GM12873 (cell line): ENCODE measurements around the gene GLT1D1.

ENCODE experiments used
- TF ChIP-seq, protein P1 (sequence below): IDR thresholded peaks from 2 replicates; pipeline ENCODE4 v1.5.1; 2012; ENCODE audit warnings: low read depth, mild to moderate bottlenecking, moderate library complexity, low read length, control low read depth; ENCODE audit not compliant: insufficient read depth; ENCODE audit errors: missing control alignments

The GLT1D1 gene

DNA sequence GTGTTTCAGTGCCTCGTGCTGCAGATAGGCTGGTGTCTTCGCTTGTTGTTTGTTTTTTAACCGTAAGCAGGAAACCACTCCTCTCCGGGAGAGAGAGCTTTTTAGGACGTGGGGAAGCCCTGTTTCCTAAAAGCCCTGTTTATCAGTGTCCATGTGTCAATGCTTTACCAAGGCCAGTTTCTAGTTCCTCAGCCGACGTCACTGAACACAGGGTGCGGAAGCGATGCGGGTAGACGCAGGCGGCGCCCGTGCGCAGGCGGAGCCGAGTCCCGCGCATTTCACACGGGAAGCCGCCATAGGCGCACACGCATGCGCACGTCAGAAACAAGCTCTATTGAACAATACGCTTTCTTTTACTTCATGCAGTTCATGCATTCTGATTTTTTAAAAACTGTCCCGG is 79.8 kb downstream of the GLT1D1 start:
- TF ChIP-seq, protein P1, sequence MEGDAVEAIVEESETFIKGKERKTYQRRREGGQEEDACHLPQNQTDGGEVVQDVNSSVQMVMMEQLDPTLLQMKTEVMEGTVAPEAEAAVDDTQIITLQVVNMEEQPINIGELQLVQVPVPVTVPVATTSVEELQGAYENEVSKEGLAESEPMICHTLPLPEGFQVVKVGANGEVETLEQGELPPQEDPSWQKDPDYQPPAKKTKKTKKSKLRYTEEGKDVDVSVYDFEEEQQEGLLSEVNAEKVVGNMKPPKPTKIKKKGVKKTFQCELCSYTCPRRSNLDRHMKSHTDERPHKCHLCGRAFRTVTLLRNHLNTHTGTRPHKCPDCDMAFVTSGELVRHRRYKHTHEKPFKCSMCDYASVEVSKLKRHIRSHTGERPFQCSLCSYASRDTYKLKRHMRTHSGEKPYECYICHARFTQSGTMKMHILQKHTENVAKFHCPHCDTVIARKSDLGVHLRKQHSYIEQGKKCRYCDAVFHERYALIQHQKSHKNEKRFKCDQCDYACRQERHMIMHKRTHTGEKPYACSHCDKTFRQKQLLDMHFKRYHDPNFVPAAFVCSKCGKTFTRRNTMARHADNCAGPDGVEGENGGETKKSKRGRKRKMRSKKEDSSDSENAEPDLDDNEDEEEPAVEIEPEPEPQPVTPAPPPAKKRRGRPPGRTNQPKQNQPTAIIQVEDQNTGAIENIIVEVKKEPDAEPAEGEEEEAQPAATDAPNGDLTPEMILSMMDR = no peak

DNA sequence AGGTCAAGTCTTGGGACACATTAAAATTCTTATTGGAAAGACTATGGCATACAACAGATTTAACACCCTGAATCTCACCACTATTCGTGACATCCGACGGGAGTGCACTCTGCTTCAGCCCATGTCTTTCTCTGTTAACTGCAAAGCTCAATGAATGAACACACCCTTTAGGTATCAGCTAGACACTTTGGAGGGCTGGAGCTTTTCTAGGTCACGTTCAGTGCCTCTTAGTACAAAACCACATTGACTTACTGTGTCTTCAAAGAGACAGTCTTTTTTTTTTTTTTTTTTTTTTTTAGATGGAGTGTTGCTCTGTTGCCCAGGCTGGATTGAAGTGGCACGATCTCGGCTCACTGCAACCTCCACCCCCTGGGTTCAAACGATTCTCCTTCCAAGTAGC is 80.6 kb downstream of the GLT1D1 start:
- TF ChIP-seq, protein P1 = no peak

DNA sequence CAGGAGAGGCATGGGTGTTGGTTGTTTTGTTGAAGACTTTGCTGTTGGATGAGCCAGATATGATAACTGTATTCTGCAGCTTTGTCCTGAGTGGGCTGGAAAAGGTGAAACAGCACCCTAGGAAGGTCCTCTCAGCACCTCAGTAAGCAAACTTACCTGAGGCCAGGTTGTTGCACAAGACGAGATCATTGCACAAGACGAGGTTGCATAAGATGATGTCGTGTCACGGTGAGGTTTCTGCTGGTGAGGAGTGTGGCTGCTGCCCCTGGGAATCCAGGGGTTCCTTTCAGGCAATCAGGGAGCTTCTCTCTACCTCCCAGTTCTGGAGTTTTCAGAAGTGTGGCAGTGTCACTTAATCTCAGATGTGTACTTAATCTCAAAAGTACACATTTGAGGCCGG is 85.6 kb downstream of the GLT1D1 start:
- TF ChIP-seq, protein P1 = no peak

DNA sequence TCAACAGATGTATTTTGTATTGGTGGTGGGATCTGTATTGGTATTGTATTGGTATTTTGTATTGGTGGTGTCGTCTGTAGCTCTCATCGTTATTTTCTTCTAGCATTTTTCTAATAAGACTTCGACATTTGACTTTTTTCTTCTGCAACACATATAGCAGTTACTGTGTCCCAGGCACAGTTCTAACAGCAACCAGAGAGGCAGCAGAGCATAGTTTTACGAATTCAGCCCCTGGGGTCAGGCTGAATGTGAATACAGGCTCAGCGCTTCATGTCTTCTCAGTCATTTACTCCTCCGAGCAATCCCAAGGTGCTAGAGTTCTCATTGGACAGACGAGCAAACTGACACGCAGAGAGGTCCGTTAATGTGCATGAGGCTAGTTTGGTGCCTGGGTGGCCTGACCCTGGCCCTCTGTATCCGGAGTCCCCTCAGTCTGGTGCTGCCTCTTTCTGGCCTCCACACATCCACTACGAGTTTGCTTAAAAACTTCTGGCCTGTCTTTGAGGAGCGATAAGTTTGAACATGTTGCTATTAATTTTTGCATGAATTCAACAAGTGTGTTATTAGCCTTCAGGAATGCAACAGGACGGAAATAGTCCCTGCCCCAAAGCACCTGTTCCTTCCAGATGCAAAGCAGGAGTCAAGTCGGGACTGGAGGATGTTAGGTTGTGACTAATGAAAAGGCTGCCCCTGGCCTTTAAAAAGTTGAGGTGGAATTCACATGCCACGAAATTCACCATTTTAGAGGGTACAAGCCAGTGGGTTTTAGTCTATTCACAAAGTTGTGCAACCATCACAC is 87.0 kb downstream of the GLT1D1 start:
- TF ChIP-seq, protein P1 = no peak

DNA sequence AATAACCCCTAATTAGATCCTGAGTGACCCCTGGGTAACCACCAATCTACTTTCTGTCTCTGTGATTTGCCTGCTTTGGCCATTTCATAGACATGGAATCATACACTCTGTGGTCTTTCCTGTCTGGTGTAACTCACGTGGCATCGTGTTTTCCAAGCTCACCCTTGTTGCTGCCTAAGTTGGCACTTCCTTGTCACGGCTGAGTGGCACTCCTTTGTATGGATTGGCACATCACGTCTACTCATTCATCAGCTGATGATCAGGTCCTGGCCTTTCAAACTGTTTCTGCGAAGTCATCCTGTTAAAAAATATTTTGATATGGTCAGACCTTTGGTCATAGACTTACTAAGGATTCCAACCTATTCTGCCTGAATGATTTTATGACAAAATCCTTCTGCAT is 87.7 kb downstream of the GLT1D1 start:
- TF ChIP-seq, protein P1 = no peak

DNA sequence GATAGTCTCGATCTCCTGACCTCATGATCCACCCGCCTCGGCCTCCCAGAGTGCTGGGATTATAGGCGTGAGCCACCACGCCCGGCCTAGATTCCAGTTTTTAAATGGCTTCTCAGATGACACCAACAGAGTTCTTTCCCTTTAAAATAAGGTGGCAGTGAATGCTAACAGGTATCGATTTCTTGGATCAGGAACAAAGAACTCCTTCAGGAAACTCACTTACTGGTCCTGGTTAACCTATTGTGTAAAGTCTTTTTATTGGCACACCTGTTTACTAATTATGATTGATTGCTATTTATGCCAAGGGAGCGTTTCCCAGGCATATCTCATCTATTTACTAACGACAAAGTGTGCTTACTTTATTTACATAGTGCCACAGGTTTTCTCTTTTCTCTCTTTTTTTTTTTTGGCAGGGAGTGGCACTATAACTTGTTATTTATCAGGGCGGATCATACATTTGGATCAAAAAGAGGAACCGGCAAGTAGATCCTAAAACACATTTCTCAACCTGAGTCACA is 89.7 kb downstream of the GLT1D1 start:
- TF ChIP-seq, protein P1 = no peak

DNA sequence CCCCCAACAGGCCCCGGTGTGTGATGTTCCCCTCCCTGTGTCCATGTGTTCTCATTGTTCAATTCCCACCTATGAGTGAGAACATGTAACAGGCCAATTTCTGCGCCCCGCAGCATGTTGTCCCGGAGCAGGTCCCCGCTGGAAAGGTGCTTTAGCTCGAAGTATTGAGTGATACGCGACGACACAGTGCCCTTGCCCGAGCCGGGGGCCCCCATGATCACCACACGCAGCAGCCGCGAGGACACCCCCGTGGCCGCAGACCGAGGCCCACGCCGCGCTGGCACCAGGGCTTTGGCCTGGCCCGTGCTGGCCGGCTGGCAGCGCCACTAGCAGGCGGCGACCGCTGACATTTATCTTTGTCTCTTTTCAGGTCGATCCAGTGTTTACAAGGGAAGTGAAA is 91.7 kb downstream of the GLT1D1 start:
- TF ChIP-seq, protein P1 = no peak
